Stomach (tissue), 4 donors: ENCODE data around the gene ELP1.

Experiments used
- CTCF ChIP-seq, 7 experiments: fragments of 450-650 bp in 4 of 7; fragments of 200-600 bp in 3 of 7; sonication (generic) in 3 of 7; IDR thresholded peaks; one replicate each; pipeline ENCODE4 v1.5.1; 2016 to 2019; ENCODE audit warnings: antibody characterized with exemption in 7 of 7, control low read depth in 2 of 7, mild to moderate bottlenecking in 1 of 7
- EP300 ChIP-seq: sonication (generic); formaldehyde crosslinking; IDR thresholded peaks from one replicate; pipeline ENCODE4 v1.6.1; 2017; ENCODE audit warnings: antibody characterized with exemption
- POLR2A ChIP-seq, 4 donors: fragments of 450-650 bp; IDR thresholded peaks; one replicate each; pipeline ENCODE4 v1.6.1; 2016; ENCODE audit warnings: antibody characterized with exemption in 4 of 4, control low read depth in 2 of 4, mild to moderate bottlenecking in 1 of 4, moderate library complexity in 1 of 4

- TF ChIP-seq POLR2A (IDR thresholded peaks at IDR 0.05): no peak
- TF ChIP-seq CTCF (IDR thresholded peaks at IDR 0.05): no peak
- no peak for TF ChIP-seq EP300
Observed at GRCh38 chr9:108934323-108934893, 484 bp upstream of the ELP1 start, which contains the start of gene ABITRAM.
